WI38 (cell line): Measurements from ENCODE around the gene FYTTD1.
A peak's percentile ranks its signal among the peaks of the same experiment; 100 is the strongest.

Source experiments
- H3K4me3 ChIP-seq: 2 replicates; pipeline ENCODE4 v1.5.1; 2011; ENCODE audit warnings: low read depth, mild to moderate bottlenecking, control low read depth, low read length
- CTCF ChIP-seq: IDR thresholded peaks from 2 replicates; pipeline ENCODE4 v1.5.1; 2012; ENCODE audit warnings: low read depth, mild to moderate bottlenecking, control low read depth, low read length

Gene FYTTD1

DNA sequence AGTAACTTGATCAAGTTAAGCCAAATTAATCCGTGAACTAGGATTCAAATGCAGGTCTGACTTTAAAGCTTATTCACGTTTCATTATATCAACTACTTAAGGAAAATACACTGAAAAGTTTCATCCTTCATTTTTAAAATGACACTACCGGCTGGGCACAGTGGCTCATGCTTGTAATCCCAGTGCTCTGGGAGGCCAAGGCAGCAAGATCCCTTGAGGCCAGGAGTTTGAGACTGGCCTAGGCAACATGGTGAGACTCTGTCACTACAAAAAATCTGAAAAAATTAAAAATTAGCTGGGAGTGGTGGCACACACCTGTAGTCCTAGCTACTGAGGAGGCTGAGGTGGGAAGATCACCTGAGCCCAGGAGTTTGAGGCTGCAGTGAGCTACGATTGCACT lies 16.6 kb upstream of the FYTTD1 start:
- no peak overlapping the region for H3K4me3 ChIP-seq
- TF ChIP-seq CTCF, result no peak

DNA sequence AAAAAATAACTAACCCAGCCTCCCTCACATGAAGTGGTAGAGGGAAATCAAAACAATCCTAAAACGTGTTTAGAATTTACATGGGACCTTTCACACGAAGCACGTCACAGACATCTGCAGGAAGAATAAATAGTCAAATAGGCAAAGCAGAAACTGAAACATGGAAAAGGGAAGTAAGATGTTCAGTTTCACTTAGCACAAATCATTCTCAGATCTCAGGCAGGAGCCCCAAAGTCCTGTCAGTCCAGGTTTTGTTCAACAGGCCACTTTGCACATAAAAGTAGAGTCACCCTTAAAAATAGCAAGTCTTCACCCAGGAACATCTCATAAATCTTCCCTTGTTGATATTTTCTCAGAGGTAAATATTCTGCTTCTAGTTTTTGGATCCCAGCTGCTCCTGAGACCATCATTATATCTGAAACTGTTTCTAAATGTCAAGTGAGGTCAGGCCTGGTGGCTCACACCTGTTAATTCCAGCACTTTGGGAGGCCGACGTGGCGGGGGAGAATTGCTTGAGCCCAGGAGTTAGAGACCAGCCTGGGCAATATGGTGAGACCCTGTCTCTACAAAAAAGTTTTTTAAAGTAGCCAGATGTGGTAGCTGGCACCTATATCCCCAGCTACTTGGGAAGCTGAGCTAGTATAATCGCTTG lies 14.9 kb upstream of the FYTTD1 start:
- no peak for TF ChIP-seq CTCF
- H3K4me3 ChIP-seq, result no peak overlapping the region

DNA sequence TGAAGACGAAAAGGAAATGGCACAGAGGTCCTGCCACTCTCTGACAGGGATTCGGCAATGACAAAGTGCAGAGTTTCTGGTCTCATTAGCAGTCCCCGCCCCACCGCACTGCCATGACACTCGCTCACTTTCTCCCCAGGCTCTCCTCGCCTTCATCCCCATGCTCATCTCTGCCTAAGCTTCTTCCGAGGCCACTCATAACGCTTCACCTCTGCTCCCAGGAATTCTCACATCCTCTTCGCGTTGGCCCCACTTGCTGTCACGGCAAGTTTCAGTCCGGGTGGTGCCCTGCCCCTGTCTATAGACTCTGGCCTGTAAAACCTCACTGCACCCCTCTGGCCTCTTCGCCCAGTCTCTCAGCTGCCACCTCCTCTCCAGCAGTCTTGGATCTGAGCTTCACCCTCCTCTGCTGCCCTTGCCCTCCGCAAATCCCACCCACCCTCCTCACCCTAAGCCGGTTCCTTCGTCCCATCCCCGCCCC lies 13.6 kb upstream of the FYTTD1 start:
- TF ChIP-seq CTCF, result no peak
- peak overlapping the region; percentile 87 for H3K4me3 ChIP-seq

DNA sequence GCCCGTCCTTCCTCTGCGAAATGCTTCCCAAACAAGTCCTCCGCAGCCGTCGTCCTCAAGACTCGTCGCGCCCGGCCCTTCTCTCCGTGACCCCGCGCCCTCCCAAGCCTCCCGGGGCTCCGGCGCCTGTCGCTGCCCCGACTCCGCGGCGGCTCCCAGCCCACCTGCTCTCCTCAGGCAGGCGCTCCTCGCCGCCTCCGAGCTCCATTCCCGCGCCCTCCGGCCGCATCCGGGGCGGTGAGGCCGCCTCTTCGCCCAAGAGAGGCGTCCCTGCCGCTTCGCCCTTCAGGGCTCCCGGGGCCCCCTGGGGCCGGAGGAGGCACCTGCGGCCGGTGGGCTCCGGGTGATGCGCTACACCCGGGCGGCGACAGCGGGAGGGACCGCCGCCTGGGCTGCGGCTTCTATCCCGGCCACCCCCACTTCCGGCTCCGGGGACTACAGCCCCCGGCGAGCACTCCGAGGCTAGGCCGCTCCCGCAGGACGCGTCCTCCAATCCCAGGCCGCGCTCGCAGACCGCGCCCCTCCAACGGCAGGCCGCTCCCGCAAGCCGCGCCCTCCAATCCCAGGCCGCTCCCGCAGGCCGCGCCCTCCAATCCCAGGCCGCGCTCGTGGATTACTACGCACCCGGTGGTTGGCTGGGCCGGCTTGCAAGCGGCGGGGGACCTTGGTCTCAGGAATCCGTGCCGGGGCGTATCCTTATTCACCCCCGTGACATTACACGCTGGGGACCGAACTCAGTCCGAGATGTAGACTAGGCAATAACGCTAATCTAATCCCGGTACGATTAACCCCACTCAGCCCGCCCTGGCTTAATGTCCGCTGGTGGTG lies 13.0 kb upstream of the FYTTD1 start, which contains the start of gene RUBCN:
TSS of gene RUBCN (minus strand) at position 414 of the 828 bp plus-strand sequence. CDS start at position 229, 185 bp downstream.
- TF ChIP-seq CTCF, result no peak
- H3K4me3 ChIP-seq, result peak within 1 kb of the TSS; percentile 87

DNA sequence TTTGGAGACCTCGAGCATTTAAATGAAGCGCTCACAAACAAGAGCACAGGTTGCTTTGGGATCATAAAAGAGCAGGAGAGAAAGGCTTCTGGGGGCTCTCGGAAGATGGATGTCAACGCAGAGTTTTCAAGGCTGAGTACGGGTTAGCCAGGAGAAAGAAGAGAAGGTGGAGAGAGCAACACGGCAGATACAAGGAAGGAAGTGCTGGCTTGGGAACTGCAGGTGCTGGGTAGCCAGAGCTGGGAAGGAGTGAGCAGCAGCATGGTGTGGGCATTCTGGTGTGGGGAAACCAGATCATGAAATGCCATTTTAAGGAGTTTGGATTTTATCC lies 12.4 kb upstream of the FYTTD1 start:
- H3K4me3 ChIP-seq, result peak overlapping the region; percentile 87

DNA sequence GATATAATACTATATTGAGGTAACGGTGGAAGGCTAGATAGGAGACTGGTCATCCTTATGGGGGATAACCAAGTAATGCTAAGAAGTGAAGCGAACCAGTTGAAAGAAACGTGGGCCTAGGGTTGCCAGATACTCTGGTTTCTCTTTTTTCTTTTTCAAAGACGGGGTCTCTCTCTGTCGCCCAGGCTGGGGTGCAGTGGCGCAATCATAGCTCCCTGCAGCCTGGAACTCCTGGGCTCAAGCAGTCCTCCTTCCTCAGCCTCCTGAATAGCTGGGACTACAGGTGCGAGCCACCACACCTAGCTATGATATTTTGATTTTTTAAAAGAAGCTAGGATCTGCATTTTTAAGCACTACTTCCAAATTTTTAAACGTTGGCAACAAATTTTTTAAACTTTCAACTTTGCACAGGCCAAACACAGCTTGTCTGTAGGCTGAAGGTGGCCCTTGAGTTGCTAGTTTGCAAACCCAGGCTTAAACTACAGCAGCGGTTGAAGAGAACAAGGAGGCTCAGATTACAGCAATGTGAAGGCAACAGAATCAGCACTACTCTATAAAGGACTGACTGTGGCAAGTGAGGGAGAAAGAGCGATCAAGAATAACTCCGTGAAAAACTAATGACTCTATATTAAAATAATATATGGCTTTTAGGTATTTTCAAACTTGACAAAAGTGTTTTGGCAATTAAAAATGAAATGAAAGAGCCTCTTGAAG lies 11.8 kb upstream of the FYTTD1 start:
- peak overlapping the region; percentile 87; the same call in 1 of the 2 replicates for H3K4me3 ChIP-seq
- no peak for TF ChIP-seq CTCF

More for the DNA sequence above, 12.4 kb upstream of the FYTTD1 start:
- no peak for TF ChIP-seq CTCF
